Globus pallidus (tissue), 1 donor: ENCODE data around the gene FAM107B.
"Not testable (repeated sequence)": the region's sequence is repeated elsewhere in the genome, so short reads cannot be mapped to it uniquely, and the experiment has no call there.

Source experiments
- DNase-seq: peaks from one replicate; pipeline ENCODE4 v3.0.0-alpha.2; 2015; ENCODE audit warnings: low spot score

Gene FAM107B

GRCh38 chr10:14774797-14775196 is at the start of gene FAM107B:
Gene FAM107B (minus strand): TSS chr10:14774897. CDS start chr10:14774663, 234 bp downstream.
- DNase-seq: no peak

DNA sequence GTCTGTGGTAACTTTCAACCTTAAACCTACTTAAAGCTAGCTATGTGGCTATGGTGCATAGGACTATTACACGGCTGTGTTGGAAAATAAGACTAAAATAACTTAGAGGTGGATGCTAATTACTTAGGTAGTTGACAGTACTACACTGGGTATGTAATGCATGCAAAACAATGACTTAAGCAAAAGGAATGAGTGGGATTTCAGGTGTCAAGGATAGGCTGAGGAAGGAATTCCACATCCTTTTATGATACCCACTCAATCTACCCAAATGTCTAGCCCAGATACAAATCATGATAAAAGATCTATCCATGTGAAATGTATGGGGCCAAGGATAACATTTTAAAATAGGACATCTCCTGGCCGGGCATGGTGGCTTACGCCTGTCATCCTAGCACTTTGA is 49.3 kb upstream of the FAM107B start:
- no peak for DNase-seq

DNA sequence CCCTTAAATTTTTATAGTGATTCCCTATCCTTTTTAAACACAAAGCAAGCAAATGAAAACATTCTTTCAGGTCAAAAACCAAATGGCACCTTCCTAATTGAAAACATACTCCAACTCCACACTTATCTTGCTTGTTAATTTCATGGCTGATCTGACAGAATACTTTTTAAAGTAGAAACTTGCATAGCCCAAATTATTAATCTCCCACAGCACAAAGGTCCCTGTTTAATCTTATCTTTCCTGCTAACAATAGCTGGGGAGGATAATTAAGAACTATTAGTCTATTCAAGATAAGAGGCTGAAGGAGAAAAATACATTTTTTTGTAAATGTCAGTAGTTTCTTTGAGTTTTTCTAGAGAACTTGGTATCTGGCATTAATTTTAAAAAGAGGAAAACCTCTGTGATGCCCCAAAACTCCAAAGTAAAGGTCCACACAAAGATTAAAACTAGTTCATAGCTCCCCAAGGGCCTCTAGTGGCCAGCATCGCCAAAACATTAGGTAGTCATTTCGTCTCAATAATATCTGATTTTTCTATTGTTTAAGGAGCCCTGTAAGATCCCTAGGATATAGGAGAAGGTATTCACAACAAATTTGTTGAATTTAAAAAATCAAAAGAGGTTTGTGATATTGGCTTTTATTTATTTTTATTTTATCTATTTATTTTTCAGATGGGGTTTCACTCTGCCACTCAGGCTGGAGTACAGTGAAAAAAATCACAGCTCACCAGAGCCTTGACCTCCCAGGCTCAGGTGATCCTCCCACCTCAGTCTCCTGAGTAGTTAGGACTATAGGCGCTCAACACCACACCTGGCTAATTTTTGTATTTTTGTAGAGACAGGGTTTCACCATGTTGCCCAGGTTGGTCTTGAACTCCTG is 48.4 kb upstream of the FAM107B start:
- DNase-seq: peak; percentile 59

- DNase-seq: no peak
Measured at GRCh38 chr10:14821635-14822375, 47.1 kb upstream of the FAM107B start.

DNA sequence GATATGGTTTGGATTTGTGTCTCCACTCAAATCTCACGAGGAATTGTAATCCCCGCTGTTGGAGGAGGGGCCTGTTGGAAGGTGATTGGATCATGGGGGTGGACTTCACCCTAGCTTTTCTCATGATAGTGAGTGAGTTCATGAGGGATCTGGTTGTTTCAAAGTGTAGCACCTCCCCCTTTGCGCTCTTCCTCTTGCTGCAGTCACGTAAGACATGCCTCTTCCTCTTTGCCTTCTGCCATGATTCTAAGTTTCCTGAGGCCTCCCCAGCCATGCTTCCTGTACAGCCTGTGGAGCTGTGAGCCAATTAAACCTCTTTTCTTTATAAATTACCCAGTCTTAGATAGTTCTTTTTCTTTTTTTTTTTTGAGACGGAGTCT is 46.1 kb upstream of the FAM107B start:
- DNase-seq: no peak

GRCh38 chr10:14820010-14820774 is 45.5 kb upstream of the FAM107B start:
- DNase-seq: no peak

DNA sequence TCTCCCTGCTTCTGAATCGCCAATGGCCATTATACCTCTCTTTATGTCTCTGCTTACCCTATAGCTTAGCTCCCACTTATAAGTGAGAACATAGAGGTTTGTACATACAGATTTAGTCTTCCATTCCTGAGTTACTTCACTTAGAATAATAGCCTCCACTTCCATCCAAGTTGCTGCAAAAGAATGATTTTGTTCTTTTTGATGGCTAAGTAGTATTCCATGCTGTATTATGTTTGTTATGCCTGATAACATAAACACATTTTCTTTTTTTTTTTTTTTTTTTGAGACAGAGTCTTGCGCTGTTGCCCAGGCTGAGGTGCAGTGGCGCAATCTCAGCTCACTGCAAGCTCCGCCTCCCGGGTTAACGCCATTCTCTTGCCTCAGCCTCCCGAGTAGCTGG is 42.0 kb upstream of the FAM107B start:
- DNase-seq: not testable (repeated sequence)

- no peak for DNase-seq
Measured at GRCh38 chr10:14815681-14816080, 41.0 kb upstream of the FAM107B start.

GRCh38 chr10:14812271-14812670 is 37.6 kb upstream of the FAM107B start:
- DNase-seq: no peak

- no peak for DNase-seq
Measured at GRCh38 chr10:14810969-14811953, 36.6 kb upstream of the FAM107B start.

DNA sequence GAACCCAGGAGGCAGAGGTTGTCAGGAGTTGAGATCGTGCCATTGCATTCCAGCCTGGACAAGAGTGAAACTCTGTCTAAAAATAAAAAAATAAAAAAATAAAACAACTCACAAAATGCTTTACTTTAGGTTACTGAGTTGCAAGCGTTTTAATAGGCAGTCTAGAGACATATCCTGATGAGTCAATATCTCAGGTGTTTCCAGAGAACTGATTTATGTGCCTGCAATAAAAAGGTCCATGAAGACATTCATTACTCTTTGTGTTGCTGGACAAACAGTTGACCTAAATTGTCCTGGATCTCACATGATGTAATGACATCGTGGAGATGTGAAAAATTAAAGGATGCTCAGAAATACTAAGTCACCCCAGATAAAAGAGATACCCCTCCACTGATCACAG is 31.6 kb upstream of the FAM107B start:
- no peak for DNase-seq

GRCh38 chr10:14803827-14804226 is 29.1 kb upstream of the FAM107B start:
- no peak for DNase-seq

- no peak for DNase-seq
Measured at GRCh38 chr10:14801723-14802122, 27.0 kb upstream of the FAM107B start.

DNA sequence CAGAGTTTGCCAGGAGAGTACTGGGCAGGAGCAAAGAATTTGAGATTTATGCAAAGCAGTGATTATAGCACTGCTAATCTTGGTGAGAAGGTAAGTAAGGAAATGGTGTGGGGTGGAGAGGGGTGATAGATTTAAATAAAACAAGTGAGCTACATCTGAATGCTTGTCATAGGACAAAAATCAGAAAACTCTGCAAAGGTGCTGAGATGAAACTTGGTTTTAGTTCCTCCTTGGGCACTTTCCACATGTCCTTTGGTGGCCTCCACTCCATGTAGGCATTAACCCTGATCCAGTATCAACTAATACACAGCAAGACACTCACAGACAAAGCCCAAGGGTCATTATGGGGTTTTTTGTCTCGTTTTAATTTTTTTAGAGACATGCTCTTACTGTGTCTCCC is 25.7 kb upstream of the FAM107B start:
- no peak for DNase-seq

- no peak for DNase-seq
Measured at GRCh38 chr10:14798636-14799035, 23.9 kb upstream of the FAM107B start.

DNA sequence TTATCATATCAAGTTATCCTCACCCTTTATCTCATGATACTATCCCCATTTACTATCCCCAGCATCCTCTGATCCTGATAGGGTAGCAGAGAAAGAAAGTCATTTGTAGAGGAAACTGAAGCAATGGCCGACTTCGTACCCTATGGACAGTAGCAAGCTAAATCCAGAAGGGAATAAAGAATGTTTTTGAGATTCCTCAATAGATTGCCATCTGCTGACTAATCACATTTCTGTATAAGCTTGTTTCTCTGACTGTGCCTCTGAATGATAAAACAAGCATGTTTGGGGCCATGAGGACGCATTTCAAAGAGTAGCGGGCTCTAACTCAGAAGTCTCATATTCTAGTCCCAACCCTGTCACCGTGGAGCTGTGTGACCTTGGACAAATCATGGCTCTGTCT is 13.2 kb upstream of the FAM107B start:
- no peak for DNase-seq

- no peak for DNase-seq
Measured at GRCh38 chr10:14784459-14785055, 9.9 kb upstream of the FAM107B start.

DNA sequence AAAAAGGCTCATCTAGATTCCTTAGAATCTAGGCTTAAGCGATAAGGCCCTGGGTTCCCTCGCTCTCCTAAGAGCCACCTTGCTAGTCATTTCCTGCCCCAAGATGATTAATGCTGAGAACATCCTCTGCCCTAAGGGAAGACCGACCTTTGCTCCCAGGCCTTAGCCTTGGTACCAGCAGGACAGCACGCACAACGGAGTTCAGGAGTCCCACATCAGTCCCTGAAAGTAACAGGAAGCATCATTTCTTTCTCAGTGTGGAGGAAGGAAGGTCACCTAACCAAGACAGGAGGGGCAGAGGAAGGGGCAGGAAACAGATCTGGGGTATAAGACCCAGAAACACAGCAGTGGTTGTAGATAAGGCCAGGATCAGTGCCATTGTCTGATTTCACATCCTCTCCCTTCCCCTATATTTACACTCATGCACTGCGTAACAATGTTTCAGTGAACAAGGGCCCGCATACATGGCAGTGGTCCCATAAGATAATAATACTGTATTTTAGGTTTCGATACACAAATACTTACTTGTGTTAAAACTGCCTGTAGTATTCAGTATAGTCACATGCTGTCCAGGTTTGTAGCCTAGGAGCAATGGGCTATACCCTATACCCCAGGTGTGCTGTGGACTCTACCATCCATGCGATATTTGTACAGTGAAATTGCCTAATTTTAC is 8.1 kb upstream of the FAM107B start:
- no peak for DNase-seq

DNA sequence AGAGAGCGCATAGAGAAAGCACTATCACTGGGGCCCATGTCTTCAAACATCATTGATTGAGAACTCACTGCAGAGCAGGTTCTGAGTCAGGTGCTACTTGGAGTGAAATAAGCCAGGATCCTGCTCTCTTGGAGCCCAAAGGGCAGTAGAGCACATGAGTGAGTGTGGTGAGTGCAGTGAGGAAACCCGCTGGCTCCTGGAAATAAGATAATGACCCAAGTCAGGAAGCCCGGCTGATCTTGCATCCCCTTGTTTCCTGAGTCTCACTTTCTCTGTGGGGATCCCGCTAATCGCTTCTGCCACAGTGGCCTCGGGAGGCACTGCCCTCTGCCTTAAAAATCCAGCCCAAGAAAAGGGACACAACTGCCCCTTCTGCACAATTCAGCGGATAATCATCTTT is 7.1 kb upstream of the FAM107B start:
- DNase-seq: no peak

GRCh38 chr10:14779001-14779651 is 4.4 kb upstream of the FAM107B start:
- DNase-seq: no peak
